ENCODE measurements around the gene ZNF521.

The ZNF521 gene

DNA sequence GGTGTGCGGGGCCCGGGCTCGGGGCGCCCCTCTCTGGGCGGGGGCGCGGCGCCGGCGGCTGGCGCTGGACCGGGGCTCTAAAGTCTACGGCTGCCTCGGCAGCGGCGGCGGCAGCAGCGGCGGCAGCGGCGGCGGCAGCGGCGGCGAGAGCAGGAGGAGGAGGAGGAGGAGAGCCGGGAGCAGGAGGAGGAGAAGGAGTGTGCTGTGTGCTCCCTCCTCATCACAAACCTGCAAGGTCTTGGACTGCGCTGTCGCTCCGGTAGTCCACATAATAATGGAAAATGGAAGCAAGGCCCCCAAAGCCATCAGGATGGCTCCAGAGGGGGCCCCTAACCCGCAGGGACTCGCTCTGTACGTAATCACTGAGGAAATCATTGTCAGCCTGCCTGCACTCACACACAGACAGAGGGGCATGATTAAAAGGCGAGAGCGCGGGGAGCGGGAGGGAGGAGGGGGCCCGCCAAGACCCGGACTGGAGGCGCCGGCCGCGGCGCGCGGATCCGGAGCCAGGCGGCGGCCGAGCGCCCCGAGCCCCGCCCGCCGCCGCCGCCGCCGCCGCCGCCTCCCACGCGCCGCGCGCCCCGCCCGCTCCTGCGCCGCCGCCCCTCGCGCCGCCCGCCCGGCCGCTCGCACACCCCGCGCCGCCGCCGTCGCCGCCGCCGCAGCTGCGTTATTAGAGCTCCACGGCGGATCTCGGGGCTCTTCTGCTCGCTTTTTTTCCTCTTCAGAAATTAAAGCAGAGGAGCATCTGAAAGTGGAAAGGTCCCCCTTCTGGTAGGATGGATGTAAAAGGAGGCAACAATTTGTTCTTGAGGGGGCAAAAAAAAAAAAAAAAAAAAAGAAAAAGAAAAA is at the start of gene ZNF521:
Gene ZNF521, minus strand, starts transcription at position 390 of the 852 bp plus-strand sequence. CDS start 1,220 bp downstream, outside the sequence.
- peak; percentile 65 for DNase-seq (ENCODE audit: low read depth)
- TF ChIP-seq, protein P1, sequence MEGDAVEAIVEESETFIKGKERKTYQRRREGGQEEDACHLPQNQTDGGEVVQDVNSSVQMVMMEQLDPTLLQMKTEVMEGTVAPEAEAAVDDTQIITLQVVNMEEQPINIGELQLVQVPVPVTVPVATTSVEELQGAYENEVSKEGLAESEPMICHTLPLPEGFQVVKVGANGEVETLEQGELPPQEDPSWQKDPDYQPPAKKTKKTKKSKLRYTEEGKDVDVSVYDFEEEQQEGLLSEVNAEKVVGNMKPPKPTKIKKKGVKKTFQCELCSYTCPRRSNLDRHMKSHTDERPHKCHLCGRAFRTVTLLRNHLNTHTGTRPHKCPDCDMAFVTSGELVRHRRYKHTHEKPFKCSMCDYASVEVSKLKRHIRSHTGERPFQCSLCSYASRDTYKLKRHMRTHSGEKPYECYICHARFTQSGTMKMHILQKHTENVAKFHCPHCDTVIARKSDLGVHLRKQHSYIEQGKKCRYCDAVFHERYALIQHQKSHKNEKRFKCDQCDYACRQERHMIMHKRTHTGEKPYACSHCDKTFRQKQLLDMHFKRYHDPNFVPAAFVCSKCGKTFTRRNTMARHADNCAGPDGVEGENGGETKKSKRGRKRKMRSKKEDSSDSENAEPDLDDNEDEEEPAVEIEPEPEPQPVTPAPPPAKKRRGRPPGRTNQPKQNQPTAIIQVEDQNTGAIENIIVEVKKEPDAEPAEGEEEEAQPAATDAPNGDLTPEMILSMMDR (IDR thresholded peaks at IDR 0.05; ENCODE audit: insufficient read depth, low read depth, low read length, missing control alignments), result peak; percentile 17
- H3K4me3 ChIP-seq (ENCODE audit: low read length), result peak within 1 kb of the TSS; percentile 58

DNA sequence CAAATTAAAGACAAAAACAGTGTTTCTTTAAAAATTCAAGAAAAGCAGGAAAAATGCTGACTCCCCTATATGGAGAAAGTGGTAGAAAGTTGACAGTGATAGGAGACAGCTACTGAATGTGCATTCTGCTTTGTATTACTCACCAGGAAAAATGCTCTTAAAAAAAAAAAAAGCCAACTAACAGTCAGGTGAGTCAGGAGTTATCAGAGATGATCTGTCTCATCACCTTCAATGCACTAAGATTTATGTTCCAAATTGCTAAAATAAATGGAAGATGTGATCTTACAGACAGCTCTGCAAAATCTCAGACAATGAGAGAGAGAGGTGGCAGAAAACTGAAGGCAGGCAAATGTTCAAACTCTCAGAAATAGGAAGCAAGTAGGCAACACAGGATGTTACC is 47.6 kb upstream of the ZNF521 start:
- no peak for DNase-seq (ENCODE audit: low read depth)
- no peak overlapping the region for H3K4me3 ChIP-seq (ENCODE audit: low read length)
- TF ChIP-seq, protein P1 (IDR thresholded peaks at IDR 0.05; ENCODE audit: insufficient read depth, low read depth, low read length, missing control alignments), result no peak

DNA sequence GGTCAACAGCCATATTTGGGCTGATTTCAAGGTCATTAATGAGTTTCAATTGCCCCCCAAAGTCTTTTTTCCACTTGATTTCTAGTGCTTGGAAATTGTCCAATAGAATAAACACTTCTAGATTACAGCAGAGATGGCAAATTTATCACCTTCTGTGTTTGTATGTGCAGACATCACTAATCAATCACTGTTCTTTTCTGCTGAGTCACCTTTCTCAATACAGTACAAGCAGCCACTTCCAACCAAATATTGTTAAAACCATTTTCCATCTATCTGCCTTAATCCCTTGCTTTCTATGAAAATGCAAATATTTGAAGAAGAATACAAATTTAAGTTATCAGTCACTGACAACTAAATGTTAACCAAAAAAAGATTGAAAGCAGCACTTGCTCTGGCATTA is 40.2 kb upstream of the ZNF521 start:
- DNase-seq (ENCODE audit: low read depth), result no peak
- no peak overlapping the region for H3K4me3 ChIP-seq (ENCODE audit: low read length)
- TF ChIP-seq, protein P1 (IDR thresholded peaks at IDR 0.05; ENCODE audit: insufficient read depth, low read depth, low read length, missing control alignments), result no peak

DNA sequence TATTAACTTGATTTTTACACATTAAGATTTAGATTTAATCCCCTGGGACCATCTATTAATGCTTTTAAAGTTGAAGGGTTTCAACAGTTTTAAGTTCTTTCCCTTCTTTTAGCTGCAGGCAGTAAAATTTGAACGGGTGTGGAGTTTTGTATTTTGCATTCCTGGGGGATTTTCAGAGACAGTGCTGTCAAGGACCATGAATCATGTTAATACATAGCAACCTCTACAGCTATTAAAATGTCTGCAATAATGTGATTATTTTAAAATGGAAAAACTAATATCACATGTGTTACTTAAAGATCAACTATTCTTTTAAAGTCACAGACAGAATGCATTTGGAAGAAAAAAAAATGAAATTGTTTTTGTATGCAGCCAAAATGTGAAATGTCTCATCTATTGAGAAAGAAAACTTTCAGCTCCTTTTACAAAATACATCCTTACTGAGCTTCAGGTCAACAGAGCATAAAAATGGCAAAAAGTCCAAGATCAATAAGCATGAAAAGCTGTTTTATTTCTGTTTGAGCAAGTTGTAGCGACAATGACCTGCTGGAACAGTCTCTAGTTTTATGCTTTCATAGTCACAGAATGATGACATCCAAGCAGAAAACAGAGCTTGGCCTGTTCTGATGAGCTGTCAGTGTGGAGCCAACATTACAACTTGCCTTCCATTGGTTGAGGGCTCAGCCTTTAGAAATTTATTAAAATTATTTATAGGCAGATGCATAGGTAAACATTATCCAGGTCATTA is 21.6 kb upstream of the ZNF521 start:
- TF ChIP-seq, protein P1 (IDR thresholded peaks at IDR 0.05; ENCODE audit: insufficient read depth, low read depth, low read length, missing control alignments), result no peak

DNA sequence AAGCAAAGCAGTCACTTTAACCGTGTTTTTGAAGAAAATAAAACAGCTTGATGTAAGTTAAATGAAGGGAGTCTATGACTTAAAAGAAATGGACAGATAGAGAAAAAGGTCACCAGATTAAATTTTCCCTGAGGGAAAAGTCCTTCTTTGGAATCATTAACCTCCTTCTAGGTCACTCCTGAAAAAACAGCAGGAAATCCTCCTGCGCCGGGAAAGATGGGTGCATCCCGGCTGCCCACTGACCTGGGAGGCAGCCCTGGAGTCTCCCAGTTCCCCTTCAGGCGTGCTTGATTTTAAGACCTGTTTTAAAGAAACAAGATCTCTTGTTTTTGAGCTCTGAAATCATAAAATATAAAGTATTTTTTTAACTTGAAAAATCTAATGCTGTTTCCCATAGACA is 18.4 kb upstream of the ZNF521 start:
- no peak overlapping the region for H3K4me3 ChIP-seq (ENCODE audit: low read length)
- no peak for DNase-seq (ENCODE audit: low read depth)
- TF ChIP-seq, protein P1 (IDR thresholded peaks at IDR 0.05; ENCODE audit: insufficient read depth, low read depth, low read length, missing control alignments), result no peak

More for the DNA sequence above, 21.6 kb upstream of the ZNF521 start:
- DNase-seq (ENCODE audit: low read depth), result no peak
- H3K4me3 ChIP-seq (ENCODE audit: low read length), result no peak overlapping the region

DNA sequence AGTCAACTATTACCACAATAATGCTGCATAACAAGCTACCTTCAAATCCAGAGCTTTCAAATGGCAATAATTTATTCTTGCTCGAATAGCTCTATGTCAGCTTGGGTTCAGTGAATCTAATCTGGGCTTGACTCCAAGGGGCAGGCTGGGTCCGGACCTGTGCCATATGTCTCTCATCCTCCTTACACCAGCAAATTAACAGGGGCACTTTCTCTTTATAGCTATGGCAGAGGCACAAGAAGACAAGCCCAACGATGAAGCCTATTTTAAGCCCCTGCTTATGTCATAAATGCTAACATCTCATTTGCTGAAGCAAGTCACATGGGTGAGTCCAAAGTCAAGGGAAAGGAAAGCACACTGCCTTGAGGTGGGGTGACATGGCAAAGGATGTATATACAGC is 13.3 kb upstream of the ZNF521 start:
- no peak overlapping the region for H3K4me3 ChIP-seq (ENCODE audit: low read length)
- TF ChIP-seq, protein P1 (IDR thresholded peaks at IDR 0.05; ENCODE audit: insufficient read depth, low read depth, low read length, missing control alignments), result no peak
- DNase-seq (ENCODE audit: low read depth), result no peak

All from epithelial cell of esophagus (primary cell).